ENCODE results near the gene KRT33B. TPM values are rescaled to one million over a fixed set of nuclear protein-coding genes. Genes with fewer than 3 reads are reported as not detected.

KRT33B gene
- total RNA-seq, 3 donors from 2014 or later: not detected

DNA sequence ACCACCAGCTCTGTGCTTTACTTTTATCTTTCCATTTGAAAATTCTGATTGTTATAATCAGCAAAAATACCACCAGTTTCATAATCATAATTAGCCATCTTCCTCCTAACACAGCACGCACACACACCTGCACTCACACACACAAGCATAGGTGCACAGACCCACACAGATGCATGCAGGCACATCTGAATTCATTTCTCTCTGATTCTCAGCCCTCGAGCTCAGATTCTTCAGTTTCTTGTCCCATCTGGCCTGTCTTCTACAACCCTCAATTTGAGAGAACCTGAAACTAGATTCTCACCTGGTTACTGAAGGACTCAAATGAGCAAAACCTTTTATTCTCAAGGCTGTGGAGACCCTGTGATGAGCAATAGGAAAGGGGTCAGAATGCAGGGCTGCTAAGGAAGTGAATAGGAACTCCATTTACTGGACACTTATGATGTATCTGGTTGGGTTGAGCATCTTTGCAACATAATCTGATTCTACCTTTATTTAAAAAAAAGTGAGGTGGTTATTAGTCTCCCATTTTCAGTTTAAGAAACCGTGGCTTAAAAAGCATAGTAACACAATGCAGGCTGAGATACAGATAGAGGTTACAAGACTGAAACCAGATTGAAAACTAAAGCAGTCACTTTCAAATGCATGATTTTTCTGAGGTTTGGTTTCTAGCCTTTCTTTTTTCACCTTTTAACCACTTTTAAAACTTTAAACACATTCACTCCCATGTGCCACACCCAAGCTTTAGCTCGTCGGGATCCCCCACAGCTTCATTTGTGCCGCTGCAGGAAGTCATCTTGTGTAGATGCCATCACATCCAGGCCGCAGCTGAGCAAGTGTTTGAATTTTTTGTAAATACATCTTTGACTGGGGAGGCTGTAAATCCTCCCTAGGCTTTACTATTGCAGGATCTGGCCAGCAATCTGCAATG, 28.4 kb downstream of the KRT33B start:
- no peak for DNase-seq (ENCODE audit: low spot score in 2 of 2)
- Histone ChIP-seq H3K4me3 (no peak overlapping the region), H3K9me3 (peaks cover 7 to 17% of the 10 kb centered on the region in 2 donors), H3K4me1 (peaks cover 0 to 14% of the 10 kb centered on the region in 2 donors), H3K36me3 (no peaks in the 10 kb centered on the region), H3K27ac (peak overlapping the region in 1 of 2 donors; percentile 80), H3K27me3 (no peaks in the 10 kb centered on the region)
- no peak for TF ChIP-seq POLR2AphosphoS5 (IDR thresholded peaks at IDR 0.05)
- intact Hi-C loops (cut with DNase I; ENCODE audit: low total_unique reads): no loop called here

DNA sequence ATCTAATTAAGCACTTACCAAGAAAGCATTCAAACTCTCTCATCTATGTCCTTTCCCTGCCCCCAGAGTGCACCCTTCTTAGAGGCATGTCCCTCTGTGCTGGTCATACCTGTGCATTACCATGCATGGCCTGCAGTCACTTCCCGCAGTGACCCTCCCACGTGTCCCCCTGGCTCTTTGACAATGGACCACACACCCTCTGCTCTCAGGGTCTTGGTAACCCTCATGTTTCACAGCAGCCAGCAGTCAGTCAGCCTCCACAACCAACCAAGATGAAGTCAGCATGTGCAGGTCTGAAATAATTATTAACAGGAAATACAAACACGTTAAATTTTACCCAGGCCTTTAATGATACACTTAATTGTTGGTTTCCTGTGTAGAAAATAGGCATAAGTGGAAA, 29.1 kb downstream of the KRT33B start:
- Histone ChIP-seq H3K27ac (peak overlapping the region; percentile 65 to 80), H3K27me3 (no peaks in the 10 kb centered on the region), H3K4me3 (no peak overlapping the region), H3K36me3 (no peaks in the 10 kb centered on the region), H3K9me3 (peaks cover 7 to 17% of the 10 kb centered on the region in 2 donors), H3K4me1 (peaks cover 0 to 9% of the 10 kb centered on the region in 2 donors)
- intact Hi-C loops (cut with DNase I; ENCODE audit: low total_unique reads): no loop called here
- no peak for TF ChIP-seq POLR2A (IDR thresholded peaks at IDR 0.05)
- no peak for TF ChIP-seq POLR2AphosphoS5 (IDR thresholded peaks at IDR 0.05)
- TF ChIP-seq, protein P1, sequence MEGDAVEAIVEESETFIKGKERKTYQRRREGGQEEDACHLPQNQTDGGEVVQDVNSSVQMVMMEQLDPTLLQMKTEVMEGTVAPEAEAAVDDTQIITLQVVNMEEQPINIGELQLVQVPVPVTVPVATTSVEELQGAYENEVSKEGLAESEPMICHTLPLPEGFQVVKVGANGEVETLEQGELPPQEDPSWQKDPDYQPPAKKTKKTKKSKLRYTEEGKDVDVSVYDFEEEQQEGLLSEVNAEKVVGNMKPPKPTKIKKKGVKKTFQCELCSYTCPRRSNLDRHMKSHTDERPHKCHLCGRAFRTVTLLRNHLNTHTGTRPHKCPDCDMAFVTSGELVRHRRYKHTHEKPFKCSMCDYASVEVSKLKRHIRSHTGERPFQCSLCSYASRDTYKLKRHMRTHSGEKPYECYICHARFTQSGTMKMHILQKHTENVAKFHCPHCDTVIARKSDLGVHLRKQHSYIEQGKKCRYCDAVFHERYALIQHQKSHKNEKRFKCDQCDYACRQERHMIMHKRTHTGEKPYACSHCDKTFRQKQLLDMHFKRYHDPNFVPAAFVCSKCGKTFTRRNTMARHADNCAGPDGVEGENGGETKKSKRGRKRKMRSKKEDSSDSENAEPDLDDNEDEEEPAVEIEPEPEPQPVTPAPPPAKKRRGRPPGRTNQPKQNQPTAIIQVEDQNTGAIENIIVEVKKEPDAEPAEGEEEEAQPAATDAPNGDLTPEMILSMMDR (IDR thresholded peaks at IDR 0.05): no peak
- DNase-seq (ENCODE audit: low spot score in 2 of 2): no peak

DNA sequence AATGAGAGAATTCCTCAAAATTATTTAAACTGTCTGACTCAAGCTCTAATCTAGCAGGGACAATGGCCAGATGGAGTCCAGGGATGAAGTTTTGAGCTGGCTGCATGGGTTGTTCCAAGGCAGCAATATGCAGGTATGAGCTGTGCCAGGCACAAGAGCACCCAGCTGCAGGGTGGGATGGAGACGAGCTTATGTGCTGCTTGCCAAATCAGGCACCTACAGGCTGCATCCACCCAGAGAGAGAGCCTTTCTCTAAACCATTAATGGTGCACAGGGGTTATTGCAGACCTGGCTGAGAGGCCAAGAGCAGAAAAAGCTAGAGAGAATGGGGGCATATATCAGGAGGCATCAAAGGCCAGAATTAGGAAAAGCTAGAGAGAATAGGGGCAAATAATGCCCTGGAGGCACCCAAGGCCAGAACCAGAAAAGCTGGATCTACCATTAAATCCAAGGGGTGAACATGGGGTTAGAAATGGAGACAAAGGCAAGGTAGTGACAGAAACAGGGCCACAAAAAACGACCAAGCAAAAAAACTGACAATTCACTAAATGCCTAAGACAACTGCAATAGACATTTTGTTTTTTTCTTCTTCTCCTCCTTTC, 29.9 kb downstream of the KRT33B start:
- no peak for DNase-seq (ENCODE audit: low spot score in 2 of 2)
- Histone ChIP-seq H3K9me3 (peaks cover 7 to 17% of the 10 kb centered on the region in 2 donors), H3K27me3 (no peaks in the 10 kb centered on the region), H3K36me3 (no peaks in the 10 kb centered on the region), H3K4me1 (peaks cover 0 to 7% of the 10 kb centered on the region in 2 donors), H3K4me3 (no peak overlapping the region), H3K27ac (peak overlapping the region; percentile 65 to 80)
- TF ChIP-seq POLR2AphosphoS5 (IDR thresholded peaks at IDR 0.05) (no peak), POLR2A (IDR thresholded peaks at IDR 0.05) (no peak)
- TF ChIP-seq, protein P1 (IDR thresholded peaks at IDR 0.05): no peak
- intact Hi-C loops (cut with DNase I; ENCODE audit: low total_unique reads): no loop called here

DNA sequence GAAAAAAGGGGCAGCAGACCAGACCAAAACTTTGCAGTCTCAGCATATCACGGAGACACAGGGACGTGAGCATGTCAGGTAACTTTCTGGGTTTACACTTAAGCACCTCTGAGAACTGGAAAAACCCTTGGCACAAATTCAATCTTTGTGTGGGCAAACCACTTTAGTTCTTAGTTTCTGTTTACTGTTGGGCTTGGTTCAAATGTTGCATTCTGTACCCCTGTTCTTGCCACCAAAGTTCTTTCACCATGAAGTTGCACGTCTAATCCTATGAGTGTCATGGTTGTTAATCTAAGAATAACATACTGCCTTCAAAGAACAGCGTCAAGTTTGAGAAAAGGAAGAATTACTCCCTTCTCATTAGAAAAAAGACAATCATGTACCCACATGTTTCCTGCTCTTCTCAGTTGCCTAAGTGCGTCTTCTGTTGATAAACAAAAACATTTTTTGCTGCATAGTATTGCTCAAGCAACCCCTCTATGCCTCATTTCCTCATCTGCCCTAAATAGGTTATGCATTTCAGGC, 30.6 kb downstream of the KRT33B start:
- H3K27ac ChIP-seq: peak overlapping the region; percentile 65 to 80
- intact Hi-C loops (cut with DNase I; ENCODE audit: low total_unique reads): no loop called here
- TF ChIP-seq POLR2AphosphoS5 (IDR thresholded peaks at IDR 0.05) (no peak), POLR2A (IDR thresholded peaks at IDR 0.05) (no peak)
- TF ChIP-seq, protein P1 (IDR thresholded peaks at IDR 0.05): no peak

DNA sequence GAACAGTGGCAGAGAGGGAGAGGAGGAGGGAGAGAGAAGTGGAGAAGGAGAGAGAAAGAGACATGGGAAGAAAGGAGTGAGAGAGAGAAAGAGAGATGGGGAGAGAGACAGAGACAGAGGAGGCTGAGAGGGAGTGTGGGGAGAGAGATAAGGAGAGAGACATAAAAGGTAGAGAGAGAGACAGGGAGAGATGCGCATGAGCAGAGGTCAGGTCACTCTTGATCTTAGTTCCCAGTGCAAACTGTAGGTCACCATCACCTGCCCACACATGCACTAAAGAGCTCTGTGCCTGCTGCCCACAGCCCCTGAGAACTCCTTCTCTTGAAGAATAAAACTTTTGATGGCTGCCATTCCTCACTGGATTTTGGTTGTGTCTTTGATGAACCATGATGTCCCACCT, 33.9 kb downstream of the KRT33B start:
- Histone ChIP-seq H3K9me3 (no peaks in the 10 kb centered on the region), H3K27ac (peak overlapping the region; percentile 64 to 66), H3K4me1 (peaks cover 0 to 7% of the 10 kb centered on the region in 2 donors), H3K36me3 (no peaks in the 10 kb centered on the region), H3K4me3 (no peak overlapping the region), H3K27me3 (no peaks in the 10 kb centered on the region)
- DNase-seq (ENCODE audit: low spot score in 2 of 2): no peak
- intact Hi-C loops (cut with DNase I; ENCODE audit: low total_unique reads): no loop called here
- TF ChIP-seq POLR2AphosphoS5 (IDR thresholded peaks at IDR 0.05) (no peak), POLR2A (IDR thresholded peaks at IDR 0.05) (no peak)
- TF ChIP-seq, protein P1 (IDR thresholded peaks at IDR 0.05): no peak

More for the DNA sequence above, 30.6 kb downstream of the KRT33B start:
- H3K9me3 ChIP-seq: peaks cover 7 to 17% of the 10 kb centered on the region in 2 donors
- no peak for DNase-seq (ENCODE audit: low spot score in 2 of 2)
- H3K27me3 ChIP-seq: no peaks in the 10 kb centered on the region
- H3K36me3 ChIP-seq: no peaks in the 10 kb centered on the region
- H3K4me1 ChIP-seq: peaks cover 0 to 7% of the 10 kb centered on the region in 2 donors
- no peak overlapping the region for H3K4me3 ChIP-seq
